Hematopoietic multipotent progenitor cell treated with erythropoietin and hydrocortisone succinate and interleukin-3 and kit ligand, for 15 days (in vitro differentiated cells): Measurements from ENCODE around the gene OSM.

ENCODE experiments used
- DNase-seq: peaks from one replicate; pipeline ENCODE4 v3.0.0-alpha.2; 2015; ENCODE audit warnings: low spot score

Gene OSM

DNA sequence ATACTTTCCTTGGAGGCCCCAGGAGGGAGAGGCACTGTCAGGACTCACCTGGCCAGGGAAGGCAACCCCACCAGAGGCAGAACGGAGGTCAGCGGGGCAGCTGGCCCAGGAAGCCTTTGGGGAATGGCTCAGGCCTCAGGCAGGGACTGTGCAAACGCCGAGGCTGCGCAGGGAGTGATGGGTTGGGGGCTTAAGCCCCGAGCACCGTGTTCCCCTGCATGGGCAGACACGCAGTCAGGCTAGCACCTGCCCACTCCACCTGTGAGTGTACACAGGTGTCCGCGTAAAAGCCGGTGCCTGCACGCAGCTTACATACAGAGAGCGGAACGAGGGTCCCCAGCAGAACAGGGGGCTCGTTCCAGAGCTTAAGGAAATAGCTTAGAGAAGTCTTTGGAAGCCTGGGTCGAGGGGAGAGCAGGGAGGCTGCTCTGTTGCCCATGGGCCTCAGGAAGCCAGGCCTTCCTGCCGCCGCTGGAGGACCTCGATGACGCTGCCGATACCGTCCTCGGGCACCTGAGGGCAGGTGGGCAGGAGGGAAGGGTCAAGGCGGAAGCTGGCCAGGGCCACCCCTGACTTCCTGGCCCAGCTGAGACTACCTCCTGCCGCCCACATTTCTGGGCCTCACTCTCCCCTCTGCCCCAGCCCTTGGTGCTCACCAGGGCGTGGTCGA is 18.7 kb upstream of the OSM start:
- DNase-seq: no peak

GRCh38 chr22:30284666-30285065 is 18.0 kb upstream of the OSM start:
- no peak for DNase-seq

DNA sequence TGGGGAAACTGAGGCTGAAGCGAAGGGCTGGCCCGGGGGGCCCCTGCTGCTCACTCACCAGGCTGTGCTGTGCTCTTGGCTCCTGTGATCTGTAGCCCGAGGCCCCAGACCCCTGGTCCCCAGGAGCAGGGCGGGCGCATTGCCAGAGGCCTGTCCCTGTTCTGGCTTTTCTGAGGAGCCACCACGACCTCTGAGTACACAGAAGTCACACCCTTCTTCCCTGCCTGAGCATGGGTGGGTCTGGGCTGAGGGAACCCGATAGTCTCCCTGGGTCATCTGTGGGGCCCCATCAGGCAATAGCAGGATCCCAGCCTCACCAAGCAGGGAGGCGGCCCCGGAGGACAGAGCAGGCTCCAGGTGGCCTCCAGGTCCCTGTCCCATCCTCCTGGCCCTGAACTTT is 17.5 kb upstream of the OSM start:
- peak; percentile 88 for DNase-seq

DNA sequence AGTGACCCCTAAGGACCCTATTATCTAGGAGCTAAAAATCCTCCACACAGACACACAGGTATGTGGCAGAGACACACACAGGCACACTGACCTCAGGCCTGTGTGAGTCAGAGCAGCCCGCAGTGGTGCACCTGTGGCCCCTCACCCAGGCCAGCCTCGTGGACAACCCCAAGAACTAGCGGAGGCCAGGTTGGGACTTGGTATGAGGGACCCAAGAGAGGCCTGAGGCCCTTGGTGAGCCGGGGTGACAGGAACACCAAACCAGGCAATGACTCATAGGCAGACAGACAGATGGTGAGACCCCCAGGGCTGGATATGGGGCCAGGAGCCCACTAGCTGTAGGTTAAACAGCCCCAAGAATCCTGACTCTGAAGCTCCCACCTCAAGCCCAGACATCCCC is 16.7 kb upstream of the OSM start:
- peak; percentile 41 for DNase-seq

DNA sequence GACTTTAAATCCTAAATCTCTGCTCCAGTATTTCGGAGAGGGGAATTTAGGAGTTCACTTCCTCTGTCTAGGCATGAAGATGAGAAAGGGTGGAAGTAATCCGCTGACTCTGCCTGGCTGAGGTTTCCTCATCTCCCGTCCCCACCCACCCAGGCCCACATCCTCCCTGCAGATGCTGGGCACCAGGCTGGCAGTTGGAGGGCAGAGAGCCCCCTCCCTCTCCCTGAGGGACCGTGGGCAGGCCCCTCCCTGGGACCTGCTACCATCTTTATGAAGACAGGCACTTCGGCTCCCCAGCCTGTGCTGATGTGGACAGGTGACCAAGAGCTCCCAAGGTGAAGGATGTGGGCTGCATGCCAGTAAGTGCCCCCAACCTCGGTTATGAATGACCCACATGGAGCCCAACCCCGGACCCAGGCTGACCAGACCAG is 16.0 kb upstream of the OSM start:
- DNase-seq: no peak

DNA sequence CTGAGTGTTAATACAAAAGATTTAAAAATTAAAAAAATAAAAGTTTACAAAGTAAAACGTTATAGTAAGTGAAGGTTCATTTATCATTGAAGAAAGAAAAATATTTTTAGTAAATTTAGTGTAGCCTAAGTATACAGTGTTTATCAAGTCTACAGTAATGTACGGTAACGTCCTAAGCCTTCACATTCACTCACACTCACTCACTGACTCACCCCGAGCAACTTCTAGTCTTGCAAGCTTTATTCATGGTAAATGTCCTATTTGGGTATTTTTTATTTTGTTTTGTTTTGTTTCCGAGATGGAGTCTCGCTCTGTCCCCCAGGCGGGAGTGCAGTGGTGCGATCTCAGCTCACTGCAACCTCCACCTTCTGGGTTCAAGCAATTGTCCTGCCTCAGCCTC is 13.9 kb upstream of the OSM start:
- no peak for DNase-seq

DNA sequence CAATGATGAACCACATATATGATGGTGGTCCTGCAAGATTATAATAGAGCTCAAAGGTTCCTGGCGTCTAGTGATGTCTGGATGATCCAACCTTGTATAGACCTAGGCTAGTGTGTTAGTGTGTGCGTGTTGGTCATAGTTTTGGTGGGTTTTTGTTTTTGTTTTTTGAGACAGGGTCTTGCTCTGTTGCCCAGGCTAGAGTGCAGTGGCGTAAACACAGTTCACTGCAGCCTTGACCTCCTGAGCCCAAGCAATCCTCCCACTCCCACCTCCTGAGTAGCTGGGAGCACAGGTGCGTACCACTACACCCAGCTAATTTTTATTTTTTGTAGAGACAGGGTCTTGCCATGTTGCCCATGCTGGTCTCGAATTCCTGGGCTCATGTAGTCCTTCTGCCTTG is 13.3 kb upstream of the OSM start:
- no peak for DNase-seq

GRCh38 chr22:30279046-30279788 is 12.6 kb upstream of the OSM start:
- no peak for DNase-seq

GRCh38 chr22:30277547-30278344 is 11.1 kb upstream of the OSM start:
- no peak for DNase-seq

- DNase-seq: no peak
These were observed 9.4 kb upstream of the OSM start for GRCh38 chr22:30276039-30276438.

DNA sequence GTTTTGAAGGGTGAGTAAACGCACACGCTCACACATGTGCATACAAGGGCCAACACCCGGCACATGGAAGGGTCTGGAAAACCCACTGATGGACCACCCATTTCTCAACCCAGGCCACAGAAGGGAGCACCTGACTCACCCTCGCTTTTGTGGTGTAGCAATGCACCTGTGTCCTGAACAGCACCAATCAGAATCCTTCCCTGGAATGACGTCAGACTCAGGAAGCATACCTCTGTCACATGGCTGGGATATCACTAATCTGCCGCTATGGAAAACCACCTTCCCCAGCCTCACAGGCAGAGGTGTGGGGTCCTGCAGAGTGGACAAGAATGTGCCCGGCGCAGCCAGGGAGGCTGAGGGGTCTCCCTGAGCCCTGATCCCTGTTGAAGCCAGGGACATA is 9.0 kb upstream of the OSM start:
- no peak for DNase-seq

GRCh38 chr22:30274437-30274812 is 7.8 kb upstream of the OSM start:
- no peak for DNase-seq

DNA sequence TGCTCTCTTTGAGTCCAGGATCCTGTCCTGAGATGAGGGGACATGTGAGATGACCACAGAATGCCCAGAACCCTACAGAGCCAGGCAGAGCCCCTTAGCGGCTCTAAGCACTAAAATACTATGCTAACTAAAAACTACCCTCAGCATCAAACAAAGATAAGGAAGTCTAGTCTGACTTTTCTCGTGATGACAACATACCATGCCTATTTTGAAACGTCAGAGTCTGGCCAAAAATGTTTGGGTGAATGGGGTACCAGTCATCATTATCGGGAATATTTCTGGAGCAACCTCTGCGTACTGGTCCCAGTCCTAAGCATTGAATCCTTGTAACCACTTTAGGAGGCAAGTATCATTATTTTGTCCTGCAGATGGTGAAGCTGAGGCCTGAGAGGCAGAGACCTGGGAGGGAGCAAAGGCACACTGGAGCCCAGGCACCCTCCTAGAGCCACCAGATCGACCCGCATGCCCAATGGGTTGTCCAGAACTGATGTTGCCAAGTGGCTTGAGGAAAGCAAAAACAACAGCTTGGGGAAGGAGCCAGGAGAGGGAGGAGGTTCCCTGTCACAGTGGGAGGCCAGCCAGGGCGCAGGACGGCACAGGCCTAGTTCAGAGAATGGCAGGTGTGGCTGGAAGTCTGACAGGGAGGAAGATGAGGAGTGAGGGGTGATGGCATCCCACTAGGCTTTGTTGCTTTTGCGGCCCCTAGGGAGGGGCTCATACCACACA is 7.2 kb upstream of the OSM start:
- no peak for DNase-seq

DNA sequence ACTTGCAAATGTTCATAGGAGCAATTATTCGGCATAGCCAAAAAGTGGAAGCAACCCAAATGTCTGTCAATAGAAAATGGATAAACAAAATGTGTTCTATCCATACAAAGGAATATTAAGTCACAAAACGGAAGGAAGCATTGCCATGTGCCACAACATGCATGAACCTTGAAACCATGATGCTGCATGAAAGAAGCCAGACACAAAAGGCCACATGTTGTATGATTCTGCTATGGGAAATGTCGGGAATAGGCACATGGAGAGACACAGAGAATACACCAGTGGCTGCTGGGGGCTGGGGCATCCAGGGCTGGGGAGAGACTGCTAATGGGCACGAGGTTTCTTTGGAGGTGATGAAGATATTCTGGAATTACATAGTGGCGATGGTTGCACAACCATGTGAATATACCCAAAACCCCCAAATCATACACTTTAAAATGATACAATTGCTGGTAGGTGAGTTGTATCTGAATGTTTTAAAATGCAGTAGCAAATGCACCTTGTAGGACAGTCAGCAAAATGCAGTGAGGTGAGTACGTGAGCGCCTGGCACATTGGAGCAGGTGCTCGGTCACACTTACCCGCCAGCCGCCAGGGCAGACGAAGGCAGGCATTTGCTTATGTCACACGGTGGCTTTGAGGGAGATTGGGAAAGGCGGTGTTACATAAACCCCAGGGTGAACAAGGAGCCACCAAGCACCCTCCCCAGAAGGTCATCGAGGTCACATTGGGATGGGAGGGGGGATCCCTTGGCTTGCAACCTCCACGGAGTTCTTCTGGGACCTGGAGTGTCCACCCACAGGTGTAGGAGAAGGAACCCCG is 6.3 kb upstream of the OSM start:
- no peak for DNase-seq

GRCh38 chr22:30270832-30271231 is 4.2 kb upstream of the OSM start:
- DNase-seq: no peak

DNA sequence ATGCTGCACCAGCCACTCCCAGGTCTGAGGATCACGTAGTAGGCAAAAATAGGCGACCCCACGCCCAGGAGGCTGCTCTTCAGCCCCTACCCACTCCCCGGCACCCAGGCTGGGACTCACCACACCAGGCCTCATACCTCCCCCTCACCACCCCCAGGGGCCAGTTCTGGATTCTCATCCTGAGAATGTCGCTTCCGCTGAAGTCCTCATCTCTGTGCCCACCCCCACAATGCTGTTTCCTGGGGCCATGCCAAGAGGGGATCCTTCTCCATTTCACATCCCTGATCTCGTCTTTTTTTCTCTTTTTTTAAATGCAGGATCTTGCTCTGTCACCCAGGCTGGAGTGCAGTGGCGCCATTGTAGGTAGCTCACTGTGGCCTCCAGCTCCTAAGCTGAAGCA is 1.7 kb upstream of the OSM start:
- DNase-seq: no peak

DNA sequence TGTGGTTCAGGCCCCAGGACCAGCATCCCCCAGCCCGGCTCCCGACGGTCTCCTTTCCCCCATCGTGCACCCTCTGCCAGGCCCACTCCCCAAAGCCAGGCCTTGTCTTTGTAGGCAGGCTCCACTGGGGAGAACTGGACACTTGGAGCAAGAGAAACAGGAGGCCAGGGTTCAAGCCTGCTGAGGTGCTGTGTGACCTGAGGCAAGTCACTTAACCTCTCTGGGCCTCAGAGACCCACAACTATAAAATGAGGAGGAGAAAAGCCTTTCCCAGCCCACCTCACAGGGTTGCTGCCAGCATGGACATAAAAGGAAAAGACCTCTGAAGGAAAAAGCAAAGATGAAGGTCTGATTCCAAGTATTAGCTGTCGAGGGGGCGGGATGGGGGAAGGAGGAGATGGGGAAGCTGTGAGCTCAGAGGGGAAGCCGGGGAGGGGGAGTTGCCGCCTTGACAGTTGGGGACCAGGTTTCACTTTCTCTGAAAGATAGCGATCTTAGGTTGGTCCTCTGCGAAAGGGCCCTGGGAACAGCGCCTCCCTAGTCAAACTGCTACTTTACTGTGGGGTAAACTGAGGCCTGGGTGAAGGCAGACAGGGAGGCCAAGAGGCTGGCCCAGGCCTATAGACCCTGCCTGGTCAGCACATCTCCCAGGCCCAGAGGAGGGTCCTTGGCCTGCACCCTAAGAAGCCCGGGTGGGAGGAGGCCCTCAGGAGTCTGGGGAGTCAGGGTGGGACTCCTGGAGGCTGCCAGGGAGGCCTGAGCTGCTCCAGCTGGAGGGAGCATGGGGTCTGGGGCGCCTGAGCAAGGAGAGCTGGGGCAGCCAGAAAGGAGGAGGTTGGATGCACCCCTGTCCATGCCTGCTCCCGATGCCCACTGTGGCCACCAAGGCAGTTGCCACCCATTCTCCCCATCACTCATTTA is 991 bp upstream of the OSM start:
- DNase-seq: peak; percentile 53

GRCh38 chr22:30265823-30266444 is 717 bp downstream of the OSM start:
- peak; percentile 82 for DNase-seq

GRCh38 chr22:30265131-30265720 is 1.4 kb downstream of the OSM start:
- no peak for DNase-seq

DNA sequence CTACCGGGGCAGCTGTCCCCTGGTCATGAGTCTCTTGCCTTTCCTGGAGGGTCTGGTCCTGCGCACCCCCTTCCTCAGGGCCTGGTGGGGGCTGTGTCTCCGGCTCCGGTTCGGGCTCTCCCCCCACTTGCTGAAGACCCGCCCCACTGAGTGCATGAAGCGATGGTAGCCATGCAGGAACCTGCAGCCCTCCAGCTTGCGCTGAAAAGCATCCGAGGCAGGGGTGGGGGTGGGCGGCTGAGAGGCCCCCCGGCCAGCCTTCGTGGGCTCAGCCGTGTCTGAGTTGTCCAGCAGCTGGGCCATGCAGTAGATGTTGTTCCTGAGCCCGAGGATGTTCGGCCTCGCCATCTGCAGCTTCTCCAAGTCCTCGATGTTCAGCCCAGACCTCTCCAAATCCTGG is 2.8 kb downstream of the OSM start:
- DNase-seq: no peak
